Panc1 (cell line): Measurements from ENCODE around the gene CHST12. TPM values are rescaled to one million over a fixed set of nuclear protein-coding genes. Genes with fewer than 3 reads are reported as not detected.

Experiments
- ATAC-seq: fragments of 200-7000 bp; cut with Tn5 transposase; 2 replicates; pipeline ENCODE4 v1.9.1; 2020; ENCODE audit warnings: mild to moderate bottlenecking, moderate library complexity
- BruUV-seq: library from RNA; stranded (reverse); fragments of 400-500 nt; replicated peaks from 2 replicates; lab custom pipeline; 2021; lab: Mats Ljungman, UMichigan
- CTCF ChIA-PET: fragments of 300-600 bp; sonication (Branson Sonifier 250); formaldehyde crosslinking; loops from one replicate; lab custom pipeline; 2022; ENCODE audit warnings: antibody characterized with exemption; lab: Charles Lee
- POLR2A ChIA-PET: fragments of 300-600 bp; sonication (Branson Sonifier 250); formaldehyde crosslinking; loops from one replicate; lab custom pipeline; 2022; ENCODE audit warnings: antibody characterized with exemption; lab: Charles Lee
- DNase-seq: peaks from one replicate; pipeline ENCODE4 v3.0.0-alpha.2; 2010; ENCODE audit warnings: low read depth, low spot score
- H3K27ac ChIP-seq: 2 replicates; pipeline ENCODE4 v1.5.1; 2011; ENCODE audit warnings: mild to moderate bottlenecking, low read length, inconsistent platforms
- H3K27me3 ChIP-seq: fragments of 200-500 bp; sonication (Bioruptor generic); 2 replicates; pipeline ENCODE4 v1.6.0; 2014; ENCODE audit warnings: low read length, inconsistent platforms; ENCODE audit not compliant: control insufficient read depth, insufficient read depth
- H3K36me3 ChIP-seq: fragments of 200-500 bp; sonication (Bioruptor generic); 2 replicates; pipeline ENCODE4 v1.5.1; 2014; ENCODE audit warnings: inconsistent platforms, mild to moderate bottlenecking, low read length, moderate library complexity; ENCODE audit not compliant: control insufficient read depth, insufficient read depth
- H3K4me1 ChIP-seq: 2 replicates; pipeline ENCODE4 v1.5.1; 2011; ENCODE audit warnings: inconsistent platforms, mild to moderate bottlenecking, low read length, moderate library complexity; ENCODE audit not compliant: control insufficient read depth, insufficient read depth
- H3K4me3 ChIP-seq, 2 experiments: 2 replicates each; pipeline ENCODE4 v1.5.1; 2011 to 2012; ENCODE audit warnings: low read depth in 2 of 2, low read length in 2 of 2, mild to moderate bottlenecking in 2 of 2, inconsistent platforms in 1 of 2, moderate library complexity in 1 of 2
- H3K9me3 ChIP-seq: fragments of 200-500 bp; sonication (Bioruptor generic); 2 replicates; pipeline ENCODE4 v1.5.1; 2014; ENCODE audit warnings: low read depth, mild to moderate bottlenecking, inconsistent platforms, low read length, moderate library complexity; ENCODE audit not compliant: control insufficient read depth, insufficient read depth
- POLR2AphosphoS5 ChIP-seq: IDR thresholded peaks from 2 replicates; pipeline ENCODE4 v1.6.1; 2012; ENCODE audit warnings: mild to moderate bottlenecking, low read depth, low read length, moderate library complexity
- SIN3A ChIP-seq: IDR thresholded peaks from 2 replicates; pipeline ENCODE4 v1.6.1; 2012; ENCODE audit warnings: low read depth, mild to moderate bottlenecking, low read length, moderate library complexity, borderline replicate concordance; ENCODE audit not compliant: insufficient read depth
- TCF7L2 ChIP-seq: IDR thresholded peaks from 2 replicates; pipeline ENCODE4 v1.6.1; 2011; ENCODE audit warnings: mild to moderate bottlenecking, low read depth, low read length, inconsistent platforms
- in situ Hi-C: cut with HindIII; loops from 2 replicates; pipeline ENCODE4 v1.10.0; 2016; ENCODE audit warnings: low sequenced_read_pairs, low pct_unique_long_range_greater_than_20kb
- intact Hi-C: fragments of 100-400 bp; cut with micrococcal nuclease; formaldehyde crosslinking; loops from one replicate; pipeline ENCODE4 v1.10.0; 2022; ENCODE audit not compliant: unreplicated experiment
- total RNA-seq: library from RNA; stranded (reverse); gene quantifications from one replicate; pipeline ENCODE4 v1.2.1, GENCODE V29; 2021; ENCODE audit not compliant: unreplicated experiment
- TF ChIP-seq, protein P1 (sequence below), 2 experiments: IDR thresholded peaks; 2 replicates each; pipeline ENCODE4 v1.6.1; 2011 to 2012; ENCODE audit warnings: low read depth in 2 of 2, control low read depth in 1 of 2, low read length in 1 of 2, mild to moderate bottlenecking in 1 of 2, moderate library complexity in 1 of 2; ENCODE audit not compliant: insufficient read depth in 1 of 2
- TF ChIP-seq, protein P2 (sequence below): fragments of 450-650 bp; IDR thresholded peaks from 2 replicates; pipeline ENCODE4 v1.5.1; 2017; ENCODE audit warnings: mild to moderate bottlenecking

The CHST12 gene
- total RNA-seq, 1 experiment from 2014 or later: 48.3 TPM

DNA sequence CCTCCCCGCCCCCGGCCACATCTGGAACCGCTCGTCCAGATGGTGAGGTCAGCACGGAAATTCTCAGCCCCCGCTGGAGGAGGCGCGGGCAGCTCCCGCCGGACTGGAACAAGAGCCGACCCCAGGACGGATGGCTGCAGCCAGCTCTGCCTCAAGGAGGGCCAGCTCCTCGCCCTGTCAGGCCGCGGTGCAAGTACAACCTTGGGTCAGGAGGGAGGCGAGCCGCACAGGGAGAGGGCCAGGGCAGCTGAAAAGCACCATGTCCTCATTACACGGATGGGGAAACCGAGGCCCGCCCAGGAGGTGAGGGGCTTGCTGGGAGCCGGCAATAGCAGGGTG lies 76.6 kb downstream of the CHST12 start:
- DNase-seq (no peak), ATAC-seq (no peak)
- Histone ChIP-seq H3K9me3 (peaks cover 4% of the 10 kb centered on the region; the same call in 1 of the 2 replicates), H3K4me3 (no peak overlapping the region), H3K27me3 (no peaks in the 10 kb centered on the region), H3K27ac (no peak overlapping the region), H3K36me3 (no peaks in the 10 kb centered on the region), H3K4me1 (peaks cover 18% of the 10 kb centered on the region)
- POLR2A ChIA-PET: no interaction called here
- intact Hi-C loops: no loop called here
- BruUV-seq: no TSS peak
- TF ChIP-seq SIN3A: no peak
- TF ChIP-seq TCF7L2: no peak
- TF ChIP-seq POLR2AphosphoS5: no peak
- TF ChIP-seq, protein P1, sequence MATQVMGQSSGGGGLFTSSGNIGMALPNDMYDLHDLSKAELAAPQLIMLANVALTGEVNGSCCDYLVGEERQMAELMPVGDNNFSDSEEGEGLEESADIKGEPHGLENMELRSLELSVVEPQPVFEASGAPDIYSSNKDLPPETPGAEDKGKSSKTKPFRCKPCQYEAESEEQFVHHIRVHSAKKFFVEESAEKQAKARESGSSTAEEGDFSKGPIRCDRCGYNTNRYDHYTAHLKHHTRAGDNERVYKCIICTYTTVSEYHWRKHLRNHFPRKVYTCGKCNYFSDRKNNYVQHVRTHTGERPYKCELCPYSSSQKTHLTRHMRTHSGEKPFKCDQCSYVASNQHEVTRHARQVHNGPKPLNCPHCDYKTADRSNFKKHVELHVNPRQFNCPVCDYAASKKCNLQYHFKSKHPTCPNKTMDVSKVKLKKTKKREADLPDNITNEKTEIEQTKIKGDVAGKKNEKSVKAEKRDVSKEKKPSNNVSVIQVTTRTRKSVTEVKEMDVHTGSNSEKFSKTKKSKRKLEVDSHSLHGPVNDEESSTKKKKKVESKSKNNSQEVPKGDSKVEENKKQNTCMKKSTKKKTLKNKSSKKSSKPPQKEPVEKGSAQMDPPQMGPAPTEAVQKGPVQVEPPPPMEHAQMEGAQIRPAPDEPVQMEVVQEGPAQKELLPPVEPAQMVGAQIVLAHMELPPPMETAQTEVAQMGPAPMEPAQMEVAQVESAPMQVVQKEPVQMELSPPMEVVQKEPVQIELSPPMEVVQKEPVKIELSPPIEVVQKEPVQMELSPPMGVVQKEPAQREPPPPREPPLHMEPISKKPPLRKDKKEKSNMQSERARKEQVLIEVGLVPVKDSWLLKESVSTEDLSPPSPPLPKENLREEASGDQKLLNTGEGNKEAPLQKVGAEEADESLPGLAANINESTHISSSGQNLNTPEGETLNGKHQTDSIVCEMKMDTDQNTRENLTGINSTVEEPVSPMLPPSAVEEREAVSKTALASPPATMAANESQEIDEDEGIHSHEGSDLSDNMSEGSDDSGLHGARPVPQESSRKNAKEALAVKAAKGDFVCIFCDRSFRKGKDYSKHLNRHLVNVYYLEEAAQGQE (IDR thresholded peaks at IDR 0.05; ENCODE audit: insufficient read depth in 1 of 2, low read depth in 2 of 2, low read length in 1 of 2): no peak
- TF ChIP-seq, protein P2, sequence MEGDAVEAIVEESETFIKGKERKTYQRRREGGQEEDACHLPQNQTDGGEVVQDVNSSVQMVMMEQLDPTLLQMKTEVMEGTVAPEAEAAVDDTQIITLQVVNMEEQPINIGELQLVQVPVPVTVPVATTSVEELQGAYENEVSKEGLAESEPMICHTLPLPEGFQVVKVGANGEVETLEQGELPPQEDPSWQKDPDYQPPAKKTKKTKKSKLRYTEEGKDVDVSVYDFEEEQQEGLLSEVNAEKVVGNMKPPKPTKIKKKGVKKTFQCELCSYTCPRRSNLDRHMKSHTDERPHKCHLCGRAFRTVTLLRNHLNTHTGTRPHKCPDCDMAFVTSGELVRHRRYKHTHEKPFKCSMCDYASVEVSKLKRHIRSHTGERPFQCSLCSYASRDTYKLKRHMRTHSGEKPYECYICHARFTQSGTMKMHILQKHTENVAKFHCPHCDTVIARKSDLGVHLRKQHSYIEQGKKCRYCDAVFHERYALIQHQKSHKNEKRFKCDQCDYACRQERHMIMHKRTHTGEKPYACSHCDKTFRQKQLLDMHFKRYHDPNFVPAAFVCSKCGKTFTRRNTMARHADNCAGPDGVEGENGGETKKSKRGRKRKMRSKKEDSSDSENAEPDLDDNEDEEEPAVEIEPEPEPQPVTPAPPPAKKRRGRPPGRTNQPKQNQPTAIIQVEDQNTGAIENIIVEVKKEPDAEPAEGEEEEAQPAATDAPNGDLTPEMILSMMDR: no peak
- in situ Hi-C loops: no loop called here
- CTCF ChIA-PET: interaction anchor here (1.0 to 2.1 kb wide), 2 partner anchors 11 to 48 kb away, joined by 3 to 6 read pairs; no protein-coding TSS in a partner anchor

DNA sequence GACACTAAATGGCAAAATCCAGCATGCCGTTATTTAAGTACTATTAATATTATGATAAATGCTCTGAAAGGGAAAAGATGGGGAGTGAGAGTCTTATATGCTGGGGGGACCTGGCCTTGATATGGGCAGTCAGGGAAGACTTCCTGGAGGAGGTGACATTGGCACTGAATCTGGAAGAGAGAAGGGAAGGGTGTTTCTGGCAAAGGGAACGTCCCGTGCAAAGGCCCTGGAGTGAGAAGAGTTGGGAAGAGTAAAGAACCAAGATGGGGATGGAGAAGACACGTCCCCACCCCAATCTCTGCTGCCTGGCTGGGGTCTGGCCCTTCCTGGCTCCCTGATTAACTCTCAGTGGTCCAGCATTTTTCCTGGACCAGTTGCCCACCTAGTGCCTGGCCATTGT lies 77.8 kb downstream of the CHST12 start:
- CTCF ChIA-PET: interaction anchor here (0.6 kb wide), 1 partner anchor 8 kb away, joined by 4 read pairs; no protein-coding TSS in a partner anchor
- intact Hi-C loops: no loop called here
- BruUV-seq: no TSS peak
- no peak for DNase-seq
- H3K27me3 ChIP-seq: no peaks in the 10 kb centered on the region
- H3K4me3 ChIP-seq: no peak overlapping the region
- ATAC-seq: no peak
- peaks cover 18% of the 10 kb centered on the region for H3K4me1 ChIP-seq
- in situ Hi-C loops: no loop called here
- POLR2A ChIA-PET: interaction anchor here (0.7 kb wide), 1 partner anchor 1985 kb away, joined by 3 read pairs; no protein-coding TSS in a partner anchor
- TF ChIP-seq, protein P1 (IDR thresholded peaks at IDR 0.05; ENCODE audit: insufficient read depth in 1 of 2, low read depth in 2 of 2, low read length in 1 of 2): no peak
- TF ChIP-seq, protein P2: no peak
- TF ChIP-seq SIN3A (no peak), TCF7L2 (no peak), POLR2AphosphoS5 (no peak)
- no peaks in the 10 kb centered on the region for H3K36me3 ChIP-seq
- H3K27ac ChIP-seq: no peak overlapping the region
- H3K9me3 ChIP-seq: peaks cover 4% of the 10 kb centered on the region; the same call in 1 of the 2 replicates
